ENCODE data around the gene ANXA5. TPM values are rescaled to one million over a fixed set of nuclear protein-coding genes. Genes with fewer than 3 reads are reported as not detected.
A peak's percentile ranks its signal among the peaks of the same experiment; 100 is the strongest.

Gene ANXA5
- polyA plus RNA-seq, 4 donors: 85.7 to 281 (median 152) TPM

- no peak for FAIRE-seq
Measured at GRCh38 chr4:121658125-121658524, 38.7 kb downstream of the ANXA5 start.

GRCh38 chr4:121656269-121656641 lies 40.5 kb downstream of the ANXA5 start:
- Histone ChIP-seq H3K36me3 (ENCODE audit: control insufficient read depth in 3 of 3, insufficient read depth in 2 of 3, low read depth in 1 of 3, low read length in 3 of 3) (no peaks in the 10 kb centered on the region), H3K27ac (ENCODE audit: low read depth in 1 of 3, low read length in 2 of 3) (no peak overlapping the region), H3K4me3 (ENCODE audit: low read depth in 1 of 3, low read length in 3 of 3) (no peak overlapping the region), H3K4me1 (ENCODE audit: control insufficient read depth in 3 of 3, insufficient read depth in 2 of 3, low read depth in 1 of 3, low read length in 2 of 3) (no peaks in the 10 kb centered on the region), H3K9me3 (ENCODE audit: control insufficient read depth in 2 of 2, insufficient read depth in 1 of 2, low read depth in 1 of 2, low read length in 1 of 2) (no peaks in the 10 kb centered on the region), H3K27me3 (ENCODE audit: control insufficient read depth in 3 of 3, insufficient read depth in 3 of 3, low read length in 3 of 3) (no peaks in the 10 kb centered on the region)
- FAIRE-seq (no peak), DNase-seq (peak; percentile 24 to 55)
- 39 to 64% (median 54%) methylated on average over 3 to 5 of the region's 5 CpGs for WGBS, 3 donors

More at GRCh38 chr4:121658125-121658524, 38.7 kb downstream of the ANXA5 start:
- no peaks in the 10 kb centered on the region for H3K9me3 ChIP-seq (ENCODE audit: control insufficient read depth in 2 of 2, insufficient read depth in 1 of 2, low read depth in 1 of 2, low read length in 1 of 2)
- no peaks in the 10 kb centered on the region for H3K27me3 ChIP-seq (ENCODE audit: control insufficient read depth in 3 of 3, insufficient read depth in 3 of 3, low read length in 3 of 3)
- DNase-seq: peak in 1 of 2 donors; percentile 21
- H3K27ac ChIP-seq (ENCODE audit: low read depth in 1 of 3, low read length in 2 of 3): no peak overlapping the region
- H3K36me3 ChIP-seq (ENCODE audit: control insufficient read depth in 3 of 3, insufficient read depth in 2 of 3, low read depth in 1 of 3, low read length in 3 of 3): peaks cover 0 to 4% (median 0%) of the 10 kb centered on the region in 3 donors
- no peaks in the 10 kb centered on the region for H3K4me1 ChIP-seq (ENCODE audit: control insufficient read depth in 3 of 3, insufficient read depth in 2 of 3, low read depth in 1 of 3, low read length in 2 of 3)
- no peak overlapping the region for H3K4me3 ChIP-seq (ENCODE audit: low read depth in 1 of 3, low read length in 3 of 3)
- 96 to 100% (median 100%) methylated on average over 1 of the region's 1 CpG for WGBS, 3 donors

GRCh38 chr4:121655320-121656268 lies 41.2 kb downstream of the ANXA5 start:
- Histone ChIP-seq H3K36me3 (ENCODE audit: control insufficient read depth in 3 of 3, insufficient read depth in 2 of 3, low read depth in 1 of 3, low read length in 3 of 3) (no peaks in the 10 kb centered on the region), H3K9me3 (ENCODE audit: control insufficient read depth in 2 of 2, insufficient read depth in 1 of 2, low read depth in 1 of 2, low read length in 1 of 2) (no peaks in the 10 kb centered on the region), H3K27ac (ENCODE audit: low read depth in 1 of 3, low read length in 2 of 3) (no peak overlapping the region), H3K27me3 (ENCODE audit: control insufficient read depth in 3 of 3, insufficient read depth in 3 of 3, low read length in 3 of 3) (no peaks in the 10 kb centered on the region), H3K4me3 (ENCODE audit: low read depth in 1 of 3, low read length in 3 of 3) (no peak overlapping the region), H3K4me1 (ENCODE audit: control insufficient read depth in 3 of 3, insufficient read depth in 2 of 3, low read depth in 1 of 3, low read length in 2 of 3) (no peaks in the 10 kb centered on the region)
- 68 to 81% (median 75%) methylated on average over 7 of the region's 7 CpGs for WGBS, 3 donors
- DNase-seq: no peak
- no peak for FAIRE-seq

GRCh38 chr4:121654738-121655137 lies 42.0 kb downstream of the ANXA5 start:
- WGBS, 3 donors: 85 to 90% (median 87%) methylated on average over 3 of the region's 3 CpGs
- Histone ChIP-seq H3K36me3 (ENCODE audit: control insufficient read depth in 3 of 3, insufficient read depth in 2 of 3, low read depth in 1 of 3, low read length in 3 of 3) (no peaks in the 10 kb centered on the region), H3K27ac (ENCODE audit: low read depth in 1 of 3, low read length in 2 of 3) (no peak overlapping the region), H3K4me3 (ENCODE audit: low read depth in 1 of 3, low read length in 3 of 3) (no peak overlapping the region), H3K27me3 (ENCODE audit: control insufficient read depth in 3 of 3, insufficient read depth in 3 of 3, low read length in 3 of 3) (no peaks in the 10 kb centered on the region), H3K9me3 (ENCODE audit: control insufficient read depth in 2 of 2, insufficient read depth in 1 of 2, low read depth in 1 of 2, low read length in 1 of 2) (no peaks in the 10 kb centered on the region), H3K4me1 (ENCODE audit: control insufficient read depth in 3 of 3, insufficient read depth in 2 of 3, low read depth in 1 of 3, low read length in 2 of 3) (no peaks in the 10 kb centered on the region)
- FAIRE-seq: no peak
- DNase-seq: no peak

GRCh38 chr4:121653986-121654385 lies 42.8 kb downstream of the ANXA5 start:
- WGBS, 3 donors: 73 to 84% (median 79%) methylated on average over 6 of the region's 6 CpGs
- Histone ChIP-seq H3K36me3 (ENCODE audit: control insufficient read depth in 3 of 3, insufficient read depth in 2 of 3, low read depth in 1 of 3, low read length in 3 of 3) (no peaks in the 10 kb centered on the region), H3K27me3 (ENCODE audit: control insufficient read depth in 3 of 3, insufficient read depth in 3 of 3, low read length in 3 of 3) (peaks cover 0 to 2% (median 0%) of the 10 kb centered on the region in 3 donors), H3K9me3 (ENCODE audit: control insufficient read depth in 2 of 2, insufficient read depth in 1 of 2, low read depth in 1 of 2, low read length in 1 of 2) (no peaks in the 10 kb centered on the region), H3K27ac (ENCODE audit: low read depth in 1 of 3, low read length in 2 of 3) (no peak overlapping the region), H3K4me3 (ENCODE audit: low read depth in 1 of 3, low read length in 3 of 3) (no peak overlapping the region), H3K4me1 (ENCODE audit: control insufficient read depth in 3 of 3, insufficient read depth in 2 of 3, low read depth in 1 of 3, low read length in 2 of 3) (no peaks in the 10 kb centered on the region)
- DNase-seq (no peak), FAIRE-seq (no peak)

GRCh38 chr4:121653214-121653613 lies 43.6 kb downstream of the ANXA5 start:
- 86 to 100% (median 100%) methylated on average over 1 of the region's 1 CpG for WGBS, 3 donors
- peaks cover 0 to 2% (median 0%) of the 10 kb centered on the region in 3 donors for H3K27me3 ChIP-seq (ENCODE audit: control insufficient read depth in 3 of 3, insufficient read depth in 3 of 3, low read length in 3 of 3)
- DNase-seq (no peak), FAIRE-seq (no peak)
- no peaks in the 10 kb centered on the region for H3K9me3 ChIP-seq (ENCODE audit: control insufficient read depth in 2 of 2, insufficient read depth in 1 of 2, low read depth in 1 of 2, low read length in 1 of 2)
- H3K4me1 ChIP-seq (ENCODE audit: control insufficient read depth in 3 of 3, insufficient read depth in 2 of 3, low read depth in 1 of 3, low read length in 2 of 3): no peaks in the 10 kb centered on the region
- H3K27ac ChIP-seq (ENCODE audit: low read depth in 1 of 3, low read length in 2 of 3): no peak overlapping the region
- H3K36me3 ChIP-seq (ENCODE audit: control insufficient read depth in 3 of 3, insufficient read depth in 2 of 3, low read depth in 1 of 3, low read length in 3 of 3): no peaks in the 10 kb centered on the region
- H3K4me3 ChIP-seq (ENCODE audit: low read depth in 1 of 3, low read length in 3 of 3): no peak overlapping the region

- Histone ChIP-seq H3K36me3 (ENCODE audit: control insufficient read depth in 3 of 3, insufficient read depth in 2 of 3, low read depth in 1 of 3, low read length in 3 of 3) (no peaks in the 10 kb centered on the region), H3K4me3 (ENCODE audit: low read depth in 1 of 3, low read length in 3 of 3) (no peak overlapping the region), H3K27ac (ENCODE audit: low read depth in 1 of 3, low read length in 2 of 3) (no peak overlapping the region), H3K9me3 (ENCODE audit: control insufficient read depth in 2 of 2, insufficient read depth in 1 of 2, low read depth in 1 of 2, low read length in 1 of 2) (no peaks in the 10 kb centered on the region), H3K27me3 (ENCODE audit: control insufficient read depth in 3 of 3, insufficient read depth in 3 of 3, low read length in 3 of 3) (peaks cover 0 to 2% (median 0%) of the 10 kb centered on the region in 3 donors), H3K4me1 (ENCODE audit: control insufficient read depth in 3 of 3, insufficient read depth in 2 of 3, low read depth in 1 of 3, low read length in 2 of 3) (no peaks in the 10 kb centered on the region)
- WGBS, 3 donors: 26 to 45% (median 31%) methylated on average over 5 of the region's 5 CpGs
- DNase-seq (no peak), FAIRE-seq (no peak)
Measured at GRCh38 chr4:121651597-121651996, 45.2 kb downstream of the ANXA5 start.

GRCh38 chr4:121650741-121651140 lies 46.0 kb downstream of the ANXA5 start:
- FAIRE-seq (no peak), DNase-seq (no peak)
- Histone ChIP-seq H3K4me3 (ENCODE audit: low read depth in 1 of 3, low read length in 3 of 3) (no peak overlapping the region), H3K36me3 (ENCODE audit: control insufficient read depth in 3 of 3, insufficient read depth in 2 of 3, low read depth in 1 of 3, low read length in 3 of 3) (no peaks in the 10 kb centered on the region), H3K4me1 (ENCODE audit: control insufficient read depth in 3 of 3, insufficient read depth in 2 of 3, low read depth in 1 of 3, low read length in 2 of 3) (no peaks in the 10 kb centered on the region), H3K27me3 (ENCODE audit: control insufficient read depth in 3 of 3, insufficient read depth in 3 of 3, low read length in 3 of 3) (peaks cover 0 to 6% (median 0%) of the 10 kb centered on the region in 3 donors), H3K27ac (ENCODE audit: low read depth in 1 of 3, low read length in 2 of 3) (no peak overlapping the region), H3K9me3 (ENCODE audit: control insufficient read depth in 2 of 2, insufficient read depth in 1 of 2, low read depth in 1 of 2, low read length in 1 of 2) (no peaks in the 10 kb centered on the region)
- WGBS, 3 donors: 56 to 72% (median 70%) methylated on average over 2 of the region's 2 CpGs

All from small intestine (tissue), 7 donors.